Calu3 (cell line): ENCODE results near the gene TANC1. TPM values are rescaled to one million over a fixed set of nuclear protein-coding genes. Genes with fewer than 3 reads are reported as not detected.

Experiments
- BruUV-seq: library from RNA; stranded (reverse); fragments of 400-500 nt; replicated peaks from 2 replicates; lab custom pipeline; 2021; lab: Mats Ljungman, UMichigan
- CTCF ChIA-PET: fragments of 300-600 bp; sonication (Branson Sonifier 250); formaldehyde crosslinking; loops from one replicate; lab custom pipeline; 2022; ENCODE audit warnings: antibody characterized with exemption; lab: Charles Lee
- DNase-seq: peaks from one replicate; pipeline ENCODE4 v3.0.0; 2022
- H3K27ac Mint-ChIP-seq: one replicate; pipeline ENCODE4 v1.8.0; 2022; ENCODE audit warnings: mixed read lengths; ENCODE audit not compliant: unreplicated experiment
- H3K27me3 Mint-ChIP-seq: one replicate; pipeline ENCODE4 v1.8.0; 2022; ENCODE audit warnings: mixed read lengths; ENCODE audit not compliant: unreplicated experiment
- H3K36me3 Mint-ChIP-seq: one replicate; pipeline ENCODE4 v1.8.0; 2022; ENCODE audit warnings: mild to moderate bottlenecking, moderate library complexity, mixed read lengths; ENCODE audit not compliant: insufficient read depth, unreplicated experiment
- H3K4me1 Mint-ChIP-seq: one replicate; pipeline ENCODE4 v1.8.0; 2022; ENCODE audit warnings: mild to moderate bottlenecking, low read depth, mixed read lengths; ENCODE audit not compliant: unreplicated experiment
- H3K4me3 Mint-ChIP-seq: one replicate; pipeline ENCODE4 v1.8.0; 2022; ENCODE audit warnings: mild to moderate bottlenecking, low read depth, moderate library complexity, mixed read lengths; ENCODE audit not compliant: unreplicated experiment
- H3K9me3 Mint-ChIP-seq: one replicate; pipeline ENCODE4 v1.8.0; 2022; ENCODE audit warnings: low read depth, mixed read lengths; ENCODE audit not compliant: unreplicated experiment
- CTCF ChIP-seq: fragments of 200-600 bp; IDR thresholded peaks from one replicate; pipeline ENCODE4 v1.8.0; 2022; ENCODE audit warnings: antibody characterized with exemption; ENCODE audit not compliant: unreplicated experiment
- intact Hi-C: fragments of 100-400 bp; cut with micrococcal nuclease; formaldehyde crosslinking; loops from one replicate; pipeline ENCODE4 v1.10.0; 2022; ENCODE audit not compliant: unreplicated experiment
- total RNA-seq: library from RNA; stranded (reverse); gene quantifications from 2 replicates; pipeline ENCODE4 v1.2.3, GENCODE V29; 2022

Gene TANC1
- total RNA-seq, 1 experiment from 2014 or later, result 41.2 TPM

- BruUV-seq, result no TSS peak
- H3K36me3 Mint-ChIP-seq, result no peaks in the 10 kb centered on the region
- DNase-seq, result no peak
- no peaks in the 10 kb centered on the region for H3K9me3 Mint-ChIP-seq
- H3K4me1 Mint-ChIP-seq, result peaks cover 9% of the 10 kb centered on the region
- H3K4me3 Mint-ChIP-seq, result no peak overlapping the region
- H3K27ac Mint-ChIP-seq, result no peak overlapping the region
- no peak for TF ChIP-seq CTCF
- no peaks in the 10 kb centered on the region for H3K27me3 Mint-ChIP-seq
- CTCF ChIA-PET, result no interaction called here
- intact Hi-C loops, result no loop called here
Measured at GRCh38 chr2:159070235-159070634, 101.8 kb downstream of the TANC1 start.

- Mint-ChIP-seq H3K9me3 (no peaks in the 10 kb centered on the region), H3K27me3 (no peaks in the 10 kb centered on the region), H3K4me1 (no peaks in the 10 kb centered on the region), H3K36me3 (no peaks in the 10 kb centered on the region), H3K4me3 (no peak overlapping the region), H3K27ac (no peak overlapping the region)
- no peak for TF ChIP-seq CTCF
- CTCF ChIA-PET, result interaction anchor here (1.2 kb wide), 1 partner anchor 8 kb away, joined by 3 read pairs; no protein-coding TSS in a partner anchor
- DNase-seq, result no peak
- BruUV-seq, result no TSS peak
- intact Hi-C loops, result no loop called here
Measured at GRCh38 chr2:159071190-159071915, 102.9 kb downstream of the TANC1 start.

- Mint-ChIP-seq H3K4me3 (no peak overlapping the region), H3K36me3 (no peaks in the 10 kb centered on the region), H3K9me3 (no peaks in the 10 kb centered on the region), H3K4me1 (no peaks in the 10 kb centered on the region), H3K27me3 (no peaks in the 10 kb centered on the region), H3K27ac (no peak overlapping the region)
- DNase-seq, result no peak
- BruUV-seq, result no TSS peak
- intact Hi-C loops, result no loop called here
- no peak for TF ChIP-seq CTCF
- CTCF ChIA-PET, result interaction anchor here (0.6 to 1.2 kb wide), 3 partner anchors 10 to 49 kb away, joined by 3 to 4 read pairs (median 3); no protein-coding TSS in a partner anchor
Measured at GRCh38 chr2:159072795-159073194, 104.4 kb downstream of the TANC1 start.

GRCh38 chr2:159073256-159073655 is 104.8 kb downstream of the TANC1 start:
- CTCF ChIA-PET, result interaction anchor here (0.6 to 1.1 kb wide), 2 partner anchors 10 to 49 kb away, joined by 3 to 4 read pairs; no protein-coding TSS in a partner anchor
- no TSS peak for BruUV-seq
- no peaks in the 10 kb centered on the region for H3K27me3 Mint-ChIP-seq
- H3K4me1 Mint-ChIP-seq, result no peaks in the 10 kb centered on the region
- intact Hi-C loops, result no loop called here
- H3K36me3 Mint-ChIP-seq, result no peaks in the 10 kb centered on the region
- H3K9me3 Mint-ChIP-seq, result no peaks in the 10 kb centered on the region
- TF ChIP-seq CTCF, result no peak
- no peak overlapping the region for H3K27ac Mint-ChIP-seq
- DNase-seq, result no peak
- H3K4me3 Mint-ChIP-seq, result no peak overlapping the region
